ENCODE measurements around the gene TRNT1. TPM values are rescaled to one million over a fixed set of nuclear protein-coding genes. Genes with fewer than 3 reads are reported as not detected.

Gene TRNT1
- total RNA-seq, 1 experiment from 2014 or later, result 26.2 TPM

DNA sequence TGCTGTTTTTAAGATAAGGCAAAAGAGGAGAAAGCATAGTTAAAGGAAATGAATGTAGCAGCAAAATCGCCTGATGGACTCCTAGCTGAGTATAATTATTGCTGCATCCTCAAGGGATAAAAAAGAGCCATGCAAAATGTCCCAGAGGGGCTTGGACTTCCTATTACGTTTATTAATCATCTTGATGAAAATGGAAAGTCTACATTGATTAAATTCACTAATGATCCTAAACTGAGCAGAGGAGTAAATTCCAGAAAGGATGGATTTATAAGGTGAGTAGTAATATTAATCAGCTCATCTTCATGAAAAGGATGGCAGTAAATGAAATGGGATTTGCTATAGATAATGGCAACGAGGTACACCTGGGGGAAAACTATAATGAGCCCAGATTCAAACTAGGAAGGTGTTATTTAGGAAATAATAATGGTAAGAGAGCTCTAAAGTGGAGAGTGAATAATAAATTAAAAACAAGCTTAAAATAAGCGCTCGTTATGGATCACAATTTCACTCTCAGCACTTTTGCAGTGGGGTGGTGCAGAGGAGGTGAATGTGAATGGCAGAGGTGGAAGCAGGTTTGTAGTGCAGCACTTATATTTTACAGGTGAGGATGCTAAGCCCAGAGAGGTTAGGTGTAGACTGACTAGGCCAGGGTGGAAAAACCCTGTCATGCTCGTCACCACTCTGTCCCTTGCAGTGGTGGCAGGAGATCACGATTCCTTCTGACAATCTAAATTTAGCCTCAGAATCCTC is 38.8 kb upstream of the TRNT1 start:
- H3F3A ChIP-seq (ENCODE audit: low read length, unreplicated experiment), result no peaks in the 10 kb centered on the region
- no peaks in the 10 kb centered on the region for H3K9me3 ChIP-seq (ENCODE audit: low read length)
- H3K36me3 ChIP-seq (ENCODE audit: low read depth, low read length), result no peaks in the 10 kb centered on the region
- ChIA-PET CTCF (no interaction called here), POLR2A (ENCODE audit: unreplicated experiment) (no interaction called here)
- intact Hi-C loops (cut with micrococcal nuclease), result no loop called here
- ATAC-seq (no peak), DNase-seq (no peak)
- TF ChIP-seq, protein P1, sequence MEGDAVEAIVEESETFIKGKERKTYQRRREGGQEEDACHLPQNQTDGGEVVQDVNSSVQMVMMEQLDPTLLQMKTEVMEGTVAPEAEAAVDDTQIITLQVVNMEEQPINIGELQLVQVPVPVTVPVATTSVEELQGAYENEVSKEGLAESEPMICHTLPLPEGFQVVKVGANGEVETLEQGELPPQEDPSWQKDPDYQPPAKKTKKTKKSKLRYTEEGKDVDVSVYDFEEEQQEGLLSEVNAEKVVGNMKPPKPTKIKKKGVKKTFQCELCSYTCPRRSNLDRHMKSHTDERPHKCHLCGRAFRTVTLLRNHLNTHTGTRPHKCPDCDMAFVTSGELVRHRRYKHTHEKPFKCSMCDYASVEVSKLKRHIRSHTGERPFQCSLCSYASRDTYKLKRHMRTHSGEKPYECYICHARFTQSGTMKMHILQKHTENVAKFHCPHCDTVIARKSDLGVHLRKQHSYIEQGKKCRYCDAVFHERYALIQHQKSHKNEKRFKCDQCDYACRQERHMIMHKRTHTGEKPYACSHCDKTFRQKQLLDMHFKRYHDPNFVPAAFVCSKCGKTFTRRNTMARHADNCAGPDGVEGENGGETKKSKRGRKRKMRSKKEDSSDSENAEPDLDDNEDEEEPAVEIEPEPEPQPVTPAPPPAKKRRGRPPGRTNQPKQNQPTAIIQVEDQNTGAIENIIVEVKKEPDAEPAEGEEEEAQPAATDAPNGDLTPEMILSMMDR (conservative IDR thresholded peaks at IDR 0.05; ENCODE audit: low read depth, low read length), result no peak
- TF ChIP-seq EZH2phosphoT487 (IDR thresholded peaks at IDR 0.05; ENCODE audit: borderline replicate concordance, low read length), result no peak
- TF ChIP-seq EZH2 (IDR thresholded peaks at IDR 0.05; ENCODE audit: low read length, unreplicated experiment), result no peak
- no peak overlapping the region for H3K9ac ChIP-seq (ENCODE audit: low read length)
- no peaks in the 10 kb centered on the region for H4K20me1 ChIP-seq (ENCODE audit: low read length)
- no peak overlapping the region for H3K4me3 ChIP-seq (ENCODE audit: low read length)
- no peaks in the 10 kb centered on the region for H3K79me2 ChIP-seq (ENCODE audit: low read length)
- BruUV-seq (replicated peaks), result no TSS peak
- H3K4me2 ChIP-seq (ENCODE audit: low read length), result no peak overlapping the region
- no peaks in the 10 kb centered on the region for H3K9me2 ChIP-seq (replicated peaks; ENCODE audit: low read length)
- no peak overlapping the region for H2AFZ ChIP-seq (ENCODE audit: low read length)
- H3K27me3 ChIP-seq (ENCODE audit: low read length), result no peaks in the 10 kb centered on the region
- no peak overlapping the region for H3K27ac ChIP-seq (ENCODE audit: low read length)
- H3K4me1 ChIP-seq (ENCODE audit: insufficient read depth, low read length), result no peaks in the 10 kb centered on the region

DNA sequence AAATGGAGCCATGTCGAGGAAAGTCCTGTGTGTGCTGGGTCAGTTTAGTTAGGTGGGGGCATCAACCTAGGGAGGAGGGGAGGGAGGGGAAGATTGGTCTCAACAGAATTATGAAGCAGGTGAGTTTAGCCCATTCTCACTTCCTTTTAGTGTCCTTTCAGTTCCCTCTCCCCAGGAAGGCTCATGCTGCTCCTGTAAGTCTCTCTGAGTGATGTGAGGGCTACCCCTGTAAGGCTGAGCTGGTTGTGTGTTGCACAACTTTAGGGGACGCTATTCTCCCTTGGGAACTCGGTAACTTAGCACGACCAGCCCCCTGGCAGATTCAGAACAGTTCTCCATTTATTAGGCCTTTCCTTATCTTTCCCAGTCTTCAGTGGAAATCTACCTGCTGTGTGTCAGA is 37.7 kb upstream of the TRNT1 start:
- DNase-seq (no peak), ATAC-seq (no peak)
- Histone ChIP-seq H3K9ac (ENCODE audit: low read length) (no peak overlapping the region), H3K4me3 (ENCODE audit: low read length) (no peak overlapping the region), H3K36me3 (ENCODE audit: low read depth, low read length) (no peaks in the 10 kb centered on the region), H3K4me2 (ENCODE audit: low read length) (no peak overlapping the region), H3K9me3 (ENCODE audit: low read length) (no peaks in the 10 kb centered on the region), H3K27me3 (ENCODE audit: low read length) (no peaks in the 10 kb centered on the region), H3K79me2 (ENCODE audit: low read length) (no peaks in the 10 kb centered on the region), H2AFZ (ENCODE audit: low read length) (no peak overlapping the region), H3K27ac (ENCODE audit: low read length) (no peak overlapping the region), H3F3A (ENCODE audit: low read length, unreplicated experiment) (no peaks in the 10 kb centered on the region), H3K9me2 (replicated peaks; ENCODE audit: low read length) (no peaks in the 10 kb centered on the region), H4K20me1 (ENCODE audit: low read length) (no peaks in the 10 kb centered on the region), H3K4me1 (ENCODE audit: insufficient read depth, low read length) (no peaks in the 10 kb centered on the region)
- intact Hi-C loops (cut with micrococcal nuclease), result no loop called here
- ChIA-PET CTCF (no interaction called here), POLR2A (ENCODE audit: unreplicated experiment) (no interaction called here)
- TF ChIP-seq EZH2 (IDR thresholded peaks at IDR 0.05; ENCODE audit: low read length, unreplicated experiment), result no peak
- no peak for TF ChIP-seq EZH2phosphoT487 (IDR thresholded peaks at IDR 0.05; ENCODE audit: borderline replicate concordance, low read length)
- TF ChIP-seq, protein P1 (conservative IDR thresholded peaks at IDR 0.05; ENCODE audit: low read depth, low read length), result no peak
- BruUV-seq (replicated peaks), result no TSS peak

- Histone ChIP-seq H4K20me1 (ENCODE audit: low read length) (no peaks in the 10 kb centered on the region), H3K9me2 (replicated peaks; ENCODE audit: low read length) (no peaks in the 10 kb centered on the region), H3K4me2 (ENCODE audit: low read length) (no peak overlapping the region), H3K79me2 (ENCODE audit: low read length) (no peaks in the 10 kb centered on the region), H2AFZ (ENCODE audit: low read length) (no peak overlapping the region), H3K27me3 (ENCODE audit: low read length) (peaks cover 32% of the 10 kb centered on the region; the same call in 1 of the 2 replicates), H3K9ac (ENCODE audit: low read length) (no peak overlapping the region), H3K27ac (ENCODE audit: low read length) (no peak overlapping the region), H3F3A (ENCODE audit: low read length, unreplicated experiment) (no peaks in the 10 kb centered on the region), H3K36me3 (ENCODE audit: low read depth, low read length) (no peaks in the 10 kb centered on the region), H3K4me3 (ENCODE audit: low read length) (no peak overlapping the region), H3K9me3 (ENCODE audit: low read length) (no peaks in the 10 kb centered on the region), H3K4me1 (ENCODE audit: insufficient read depth, low read length) (no peaks in the 10 kb centered on the region)
- BruUV-seq (replicated peaks), result no TSS peak
- ChIA-PET POLR2A (ENCODE audit: unreplicated experiment) (no interaction called here), CTCF (no interaction called here)
- intact Hi-C loops (cut with micrococcal nuclease), result no loop called here
- TF ChIP-seq EZH2 (IDR thresholded peaks at IDR 0.05; ENCODE audit: low read length, unreplicated experiment), result no peak
- no peak for TF ChIP-seq EZH2phosphoT487 (IDR thresholded peaks at IDR 0.05; ENCODE audit: borderline replicate concordance, low read length)
- TF ChIP-seq, protein P1 (conservative IDR thresholded peaks at IDR 0.05; ENCODE audit: low read depth, low read length), result no peak
- ATAC-seq, result no peak
- DNase-seq, result no peak
Measured at GRCh38 chr3:3097958-3098357, 28.8 kb upstream of the TRNT1 start.
